Activated B cell treated with CpG ODN at 0.5 μM for 24 hours (primary cell): ENCODE results near the gene KCNA2. TPM values are rescaled to one million over a fixed set of nuclear protein-coding genes. Genes with fewer than 3 reads are reported as not detected.

ENCODE experiments used
- ATAC-seq: fragments of 200-7000 bp; cut with Tn5 transposase; one replicate; pipeline ENCODE4 v1.10.0; 2021; ENCODE audit warnings: low read depth, mild to moderate bottlenecking, moderate library complexity
- CTCF ChIA-PET: fragments of 350-600 bp; sonication (Branson Sonifier 250); formaldehyde crosslinking; loops from one replicate; lab custom pipeline; 2021; ENCODE audit warnings: antibody characterized with exemption; lab: Charles Lee
- POLR2A ChIA-PET: fragments of 350-600 bp; sonication (Branson Sonifier 250); formaldehyde crosslinking; loops from one replicate; lab custom pipeline; 2021; ENCODE audit warnings: antibody characterized with exemption; lab: Charles Lee
- DNase-seq: peaks from one replicate; pipeline ENCODE4 v3.0.0; 2022
- H3K27ac Mint-ChIP-seq: one replicate; pipeline ENCODE4 v1.8.0; 2020; ENCODE audit warnings: mixed read lengths
- H3K27me3 Mint-ChIP-seq: one replicate; pipeline ENCODE4 v1.8.0; 2021; ENCODE audit warnings: mixed read lengths
- H3K36me3 Mint-ChIP-seq: one replicate; pipeline ENCODE4 v1.8.0; 2021; ENCODE audit warnings: low read depth, mixed read lengths
- H3K4me1 Mint-ChIP-seq: one replicate; pipeline ENCODE4 v1.8.0; 2021; ENCODE audit warnings: mixed read lengths
- H3K4me3 Mint-ChIP-seq: one replicate; pipeline ENCODE4 v1.8.0; 2020; ENCODE audit warnings: mild to moderate bottlenecking, mixed read lengths
- H3K9me3 Mint-ChIP-seq: one replicate; pipeline ENCODE4 v1.8.0; 2020; ENCODE audit warnings: mixed read lengths
- CTCF ChIP-seq: fragments of 200-600 bp; IDR thresholded peaks from one replicate; pipeline ENCODE4 v1.8.0; 2022; ENCODE audit warnings: antibody characterized with exemption, mild to moderate bottlenecking
- intact Hi-C: fragments of 100-400 bp; cut with micrococcal nuclease; formaldehyde crosslinking; loops from one replicate; pipeline ENCODE4 v1.15.1; 2024
- total RNA-seq: library from RNA; stranded (reverse); gene quantifications from 2 replicates; pipeline ENCODE4 v1.2.3, GENCODE V29; 2022

KCNA2 gene
- total RNA-seq, 1 donor from 2014 or later, result 0.13 TPM

GRCh38 chr1:110566836-110567235, 39.3 kb downstream of the KCNA2 start:
- ChIA-PET CTCF (no interaction called here), POLR2A (no interaction called here)
- Mint-ChIP-seq H3K36me3 (no peaks in the 10 kb centered on the region), H3K4me1 (no peaks in the 10 kb centered on the region), H3K4me3 (no peak overlapping the region), H3K27ac (no peak overlapping the region), H3K9me3 (no peaks in the 10 kb centered on the region), H3K27me3 (peaks cover 37% of the 10 kb centered on the region)
- no peak for TF ChIP-seq CTCF
- ATAC-seq (no peak), DNase-seq (no peak)
- intact Hi-C loops, result no loop called here

GRCh38 chr1:110565565-110565964, 40.6 kb downstream of the KCNA2 start:
- ATAC-seq (no peak), DNase-seq (no peak)
- no peak for TF ChIP-seq CTCF
- Mint-ChIP-seq H3K4me1 (no peaks in the 10 kb centered on the region), H3K36me3 (no peaks in the 10 kb centered on the region), H3K27ac (no peak overlapping the region), H3K27me3 (peaks cover 31% of the 10 kb centered on the region), H3K4me3 (no peak overlapping the region), H3K9me3 (no peaks in the 10 kb centered on the region)
- intact Hi-C loops, result no loop called here
- CTCF ChIA-PET, result no interaction called here
- POLR2A ChIA-PET, result no interaction called here

- Mint-ChIP-seq H3K27ac (no peak overlapping the region), H3K9me3 (no peaks in the 10 kb centered on the region), H3K4me1 (no peaks in the 10 kb centered on the region), H3K27me3 (peaks cover 25% of the 10 kb centered on the region), H3K36me3 (no peaks in the 10 kb centered on the region), H3K4me3 (no peak overlapping the region)
- intact Hi-C loops, result no loop called here
- ChIA-PET CTCF (interaction anchor here (1.2 kb wide), 1 partner anchor 218 kb away, joined by 3 read pairs; no protein-coding TSS in a partner anchor), POLR2A (no interaction called here)
- no peak for ATAC-seq
- no peak for TF ChIP-seq CTCF
- no peak for DNase-seq
Measured at GRCh38 chr1:110563089-110563488, 43.1 kb downstream of the KCNA2 start.

GRCh38 chr1:110561596-110561995, 44.6 kb downstream of the KCNA2 start:
- H3K4me3 Mint-ChIP-seq, result no peak overlapping the region
- H3K4me1 Mint-ChIP-seq, result no peaks in the 10 kb centered on the region
- peaks cover 24% of the 10 kb centered on the region for H3K27me3 Mint-ChIP-seq
- no peak overlapping the region for H3K27ac Mint-ChIP-seq
- ChIA-PET POLR2A (no interaction called here), CTCF (interaction anchor here (1.0 to 1.2 kb wide), 2 partner anchors 204 to 219 kb away, joined by 3 read pairs; no protein-coding TSS in a partner anchor)
- no peaks in the 10 kb centered on the region for H3K9me3 Mint-ChIP-seq
- intact Hi-C loops, result no loop called here
- ATAC-seq, result no peak
- no peak for TF ChIP-seq CTCF
- H3K36me3 Mint-ChIP-seq, result no peaks in the 10 kb centered on the region
- DNase-seq, result no peak

GRCh38 chr1:110559157-110559556, 47.0 kb downstream of the KCNA2 start:
- CTCF ChIA-PET, result no interaction called here
- intact Hi-C loops, result no loop called here
- Mint-ChIP-seq H3K27ac (no peak overlapping the region), H3K36me3 (no peaks in the 10 kb centered on the region), H3K4me1 (peaks cover 3% of the 10 kb centered on the region), H3K27me3 (peaks cover 30% of the 10 kb centered on the region), H3K9me3 (no peaks in the 10 kb centered on the region), H3K4me3 (no peak overlapping the region)
- no peak for ATAC-seq
- POLR2A ChIA-PET, result no interaction called here
- TF ChIP-seq CTCF, result no peak
- DNase-seq, result no peak
